SK-N-MC (cell line): ENCODE results near the gene PTGES2.

Experiments used
- EZH2 ChIP-seq: fragments of 200-600 bp; sonication (generic); IDR thresholded peaks from one replicate; pipeline ENCODE4 v1.6.1; 2017; ENCODE audit warnings: antibody characterized with exemption
- FOXP2 ChIP-seq: optimal IDR thresholded peaks from 2 replicates; pipeline ENCODE3; 2011; ENCODE audit warnings: mild to moderate bottlenecking, moderate library complexity; ENCODE audit not compliant: insufficient read depth; ENCODE audit errors: extremely low read length, control extremely low read depth
- POLR2AphosphoS5 ChIP-seq: IDR thresholded peaks from 2 replicates; pipeline ENCODE4 v1.6.1; 2012; ENCODE audit warnings: mild to moderate bottlenecking, low read depth, low read length, borderline replicate concordance

DNA sequence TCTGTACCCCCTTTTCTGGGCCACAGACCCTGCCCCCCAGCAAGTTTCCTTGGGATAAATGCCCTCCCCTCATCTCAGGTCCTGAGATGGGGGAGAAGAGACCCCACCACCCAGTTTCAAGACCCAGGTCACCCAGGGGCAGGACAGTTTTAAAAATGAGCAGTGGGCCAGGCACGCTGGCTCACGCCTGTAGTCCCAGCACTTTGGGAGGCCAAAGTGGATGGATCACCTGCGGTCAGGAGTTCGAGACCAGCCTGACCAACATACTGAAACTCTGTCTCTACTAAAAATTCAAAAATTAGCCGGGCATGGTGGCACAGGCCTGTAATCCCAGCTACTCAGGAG lies 6.1 kb downstream of the PTGES2 start:
- TF ChIP-seq EZH2 (no peak), POLR2AphosphoS5 (no peak), FOXP2 (no peak)
